Endothelial cell of umbilical vein (primary cell): ENCODE results near the gene DPF3. TPM values are rescaled to one million over a fixed set of nuclear protein-coding genes. Genes with fewer than 3 reads are reported as not detected.
A peak's percentile ranks its signal among the peaks of the same experiment; 100 is the strongest.

Source experiments
- BruUV-seq: library from RNA; stranded (reverse); fragments of 400-500 nt; replicated peaks from 2 replicates; lab custom pipeline; 2021; lab: Mats Ljungman, UMichigan
- CTCF ChIA-PET: fragments of 300-600, 350-600 bp; sonication (Branson Sonifier 250); formaldehyde crosslinking; loops from one replicate; lab custom pipeline; 2021; ENCODE audit warnings: antibody characterized with exemption, inconsistent platforms; lab: Charles Lee
- POLR2A ChIA-PET: fragments of 300-600, 350-600 bp; sonication (Branson Sonifier 250); formaldehyde crosslinking; loops from one replicate; lab custom pipeline; 2021; ENCODE audit warnings: antibody characterized with exemption, inconsistent platforms; lab: Charles Lee
- DNase-seq: peaks from one replicate; pipeline ENCODE4 v3.0.0-alpha.2; 2011; ENCODE audit warnings: low read depth, low spot score
- FAIRE-seq: peaks from 2 replicates; lab custom pipeline; 2011; peaks lifted over from hg19 to GRCh38; lab: Jason Lieb, UNC
- H2AFZ ChIP-seq: 2 replicates; pipeline ENCODE4 v1.6.0; 2012; ENCODE audit warnings: low read depth, low read length, control low read depth, inconsistent platforms
- H3K27ac ChIP-seq: 2 replicates; pipeline ENCODE4 v1.5.1; 2011; ENCODE audit warnings: low read depth, mild to moderate bottlenecking, control low read depth, low read length, moderate library complexity; ENCODE audit not compliant: insufficient read depth
- H3K27me3 ChIP-seq, 2 experiments: 2 replicates each; pipeline versions ENCODE4 v1.6.0 to v1.6.1; 2011; ENCODE audit warnings: low read length in 2 of 2, mixed read lengths in 1 of 2; ENCODE audit not compliant: control insufficient read depth in 2 of 2, insufficient read depth in 2 of 2
- H3K36me3 ChIP-seq, 2 experiments: 2 replicates in 1 of 2; 3 replicates in 1 of 2; pipeline ENCODE4 v1.5.1; 2011; ENCODE audit warnings: low read length in 2 of 2, mild to moderate bottlenecking in 1 of 2, moderate library complexity in 1 of 2; ENCODE audit not compliant: control insufficient read depth in 2 of 2, insufficient read depth in 2 of 2; ENCODE audit errors: extremely low read depth in 1 of 2
- H3K4me1 ChIP-seq: 3 replicates; pipeline ENCODE4 v1.5.1; 2011; ENCODE audit warnings: mild to moderate bottlenecking, low read length; ENCODE audit not compliant: control insufficient read depth, insufficient read depth; ENCODE audit errors: extremely low read depth
- H3K4me2 ChIP-seq: 2 replicates; pipeline ENCODE4 v1.6.1; 2011; ENCODE audit warnings: low read length, control low read depth, mixed read lengths; ENCODE audit not compliant: insufficient read depth
- H3K4me3 ChIP-seq, 3 experiments: fragments of 200-600 bp in 1 of 3; sonication (generic), shearing (Covaris generic) in 1 of 3; replicated peaks in 1 of 3; 2 replicates each; pipeline ENCODE4 v1.5.1; 2011 to 2016; ENCODE audit warnings: control low read depth in 3 of 3, low read length in 3 of 3, mild to moderate bottlenecking in 2 of 3, inconsistent platforms in 1 of 3, low read depth in 1 of 3, moderate library complexity in 1 of 3; ENCODE audit not compliant: insufficient read depth in 1 of 3
- H3K79me2 ChIP-seq: 2 replicates; pipeline ENCODE4 v1.6.0; 2012; ENCODE audit warnings: low read length, inconsistent platforms; ENCODE audit not compliant: control insufficient read depth, insufficient read depth
- H3K9ac ChIP-seq: replicated peaks from 2 replicates; pipeline ENCODE3; 2011; ENCODE audit warnings: low read length, control low read depth; ENCODE audit not compliant: insufficient read depth; ENCODE audit errors: extremely low read depth
- H3K9me1 ChIP-seq: replicated peaks from 3 replicates; pipeline ENCODE4 v1.6.0; 2011; ENCODE audit warnings: mild to moderate bottlenecking, low read length; ENCODE audit not compliant: control insufficient read depth, insufficient read depth; ENCODE audit errors: extremely low read depth
- H3K9me3 ChIP-seq: replicated peaks from 2 replicates; pipeline ENCODE4 v1.5.1; 2012; ENCODE audit warnings: low read length, inconsistent platforms; ENCODE audit not compliant: control insufficient read depth, insufficient read depth
- H4K20me1 ChIP-seq: replicated peaks from 2 replicates; pipeline ENCODE3; 2011; ENCODE audit warnings: mild to moderate bottlenecking, low read length; ENCODE audit not compliant: control insufficient read depth, insufficient read depth; ENCODE audit errors: extremely low read depth
- CTCF ChIP-seq, 2 donors: IDR thresholded peaks; 1 replicate in 1 of 2; 2 replicates in 1 of 2; pipeline ENCODE4 v1.5.1; 2011; ENCODE audit warnings: low read length in 2 of 2, mild to moderate bottlenecking in 2 of 2, moderate library complexity in 2 of 2, control low read depth in 1 of 2, inconsistent platforms in 1 of 2, low read depth in 1 of 2; ENCODE audit not compliant: insufficient read depth in 1 of 2; ENCODE audit errors: extremely low read depth in 1 of 2
- EZH2 ChIP-seq: IDR thresholded peaks from 2 replicates; pipeline ENCODE4 v1.6.1; 2012; ENCODE audit warnings: borderline replicate concordance, low read depth, mild to moderate bottlenecking, moderate library complexity, low read length, inconsistent platforms; ENCODE audit not compliant: severe bottlenecking
- FOS ChIP-seq: IDR thresholded peaks from 2 replicates; pipeline ENCODE4 v1.6.1; 2011; ENCODE audit warnings: mild to moderate bottlenecking, low read length, moderate library complexity, borderline replicate concordance; ENCODE audit not compliant: insufficient read depth
- GATA2 ChIP-seq: IDR thresholded peaks from 2 replicates; pipeline ENCODE4 v1.7.0; 2011; ENCODE audit warnings: low read depth, mild to moderate bottlenecking, moderate library complexity, mixed read lengths, low read length; ENCODE audit not compliant: insufficient read length, insufficient read depth
- JUN ChIP-seq: IDR thresholded peaks from 2 replicates; pipeline ENCODE4 v1.6.1; 2011; ENCODE audit warnings: borderline replicate concordance, low read depth; ENCODE audit not compliant: insufficient read length, insufficient read depth
- MAX ChIP-seq: IDR thresholded peaks from 2 replicates; pipeline ENCODE4 v1.6.1; 2011; ENCODE audit not compliant: insufficient read depth, insufficient read length
- MYC ChIP-seq: IDR thresholded peaks from one replicate; pipeline ENCODE4 v1.6.1; 2011; ENCODE audit warnings: mild to moderate bottlenecking, low read depth, low read length
- POLR2A ChIP-seq: IDR thresholded peaks from 2 replicates; pipeline ENCODE4 v1.6.1; 2012; ENCODE audit warnings: low read depth, mild to moderate bottlenecking, control low read depth, low read length
- POLR2AphosphoS5 ChIP-seq: IDR thresholded peaks from 2 replicates; pipeline ENCODE4 v1.6.1; 2012; ENCODE audit warnings: low read depth, mild to moderate bottlenecking, control low read depth, low read length, moderate library complexity; ENCODE audit not compliant: insufficient read depth
- dilution Hi-C: fragments of 300-500 bp; cut with MboI; formaldehyde crosslinking; loops from one replicate; pipeline ENCODE4 v1.15.0; 2019; ENCODE audit warnings: low sequenced_read_pairs; ENCODE audit not compliant: extremely low pct_ligation_motif_present
- intact Hi-C: fragments of 100-400 bp; cut with micrococcal nuclease; formaldehyde crosslinking; loops from one replicate; pipeline ENCODE4 v1.10.0; 2022
- polyA plus RNA-seq, 4 experiments: library from polyadenylated mRNA; depleted of rRNA in 3 of 4; stranded (reverse) in 3 of 4; unstranded in 1 of 4; fragments of >200 nt; gene quantifications; 2 replicates each; pipeline versions ENCODE4 v1.2.1 to v1.2.3, GENCODE V29; 2011 to 2012; ENCODE audit warnings: missing spikeins in 1 of 4
- total RNA-seq: library from RNA; stranded (reverse); gene quantifications from 2 replicates; pipeline ENCODE4 v1.2.3, GENCODE V29; 2021

DPF3 gene
- total and polyA plus RNA-seq, 2 donors (not counting 3 experiments of a cell fraction or from before 2014, with no cell fraction given), result 2.4 to 3.5 TPM

- no peak overlapping the region for H2AFZ ChIP-seq
- no peak overlapping the region for H3K27ac ChIP-seq
- dilution Hi-C loops (no loop called here), intact Hi-C loops (loop anchor here (5.0 kb wide), 2 partner anchors 113 to 263 kb away; no protein-coding TSS in a partner anchor)
- H3K36me3 ChIP-seq, result no peaks in the 10 kb centered on the region
- H3K79me2 ChIP-seq, result no peaks in the 10 kb centered on the region
- no peaks in the 10 kb centered on the region for H4K20me1 ChIP-seq
- no peak overlapping the region for H3K9ac ChIP-seq
- ChIA-PET POLR2A (no interaction called here), CTCF (interaction anchor here (1.3 to 2.0 kb wide), 6 partner anchors 10 to 267 kb away, joined by 3 to 8 read pairs (median 3); partner anchors contain the start of gene DPF3)
- H3K4me2 ChIP-seq, result no peak overlapping the region
- peaks cover 4% of the 10 kb centered on the region for H3K4me1 ChIP-seq
- no peaks in the 10 kb centered on the region for H3K9me3 ChIP-seq
- FAIRE-seq, result peak; percentile 15
- H3K9me1 ChIP-seq, result no peaks in the 10 kb centered on the region
- H3K27me3 ChIP-seq, result no peaks in the 10 kb centered on the region
- TF ChIP-seq POLR2AphosphoS5, result no peak
- no peak for TF ChIP-seq MYC
- TF ChIP-seq FOS, result no peak
- TF ChIP-seq POLR2A, result no peak
- TF ChIP-seq EZH2, result no peak
- TF ChIP-seq GATA2, result no peak
- no peak for TF ChIP-seq MAX
- no peak overlapping the region for H3K4me3 ChIP-seq
- DNase-seq, result no peak
- no TSS peak for BruUV-seq
Observed at GRCh38 chr14:72780751-72781150, 113.2 kb downstream of the DPF3 start.

- DNase-seq (no peak), FAIRE-seq (no peak)
- Histone ChIP-seq H3K4me3 (no peak overlapping the region), H3K4me2 (no peak overlapping the region), H3K4me1 (peaks cover 4% of the 10 kb centered on the region), H3K79me2 (no peaks in the 10 kb centered on the region), H2AFZ (no peak overlapping the region), H3K9ac (no peak overlapping the region), H3K9me3 (no peaks in the 10 kb centered on the region), H3K27ac (no peak overlapping the region), H3K36me3 (no peaks in the 10 kb centered on the region), H3K9me1 (no peaks in the 10 kb centered on the region), H4K20me1 (no peaks in the 10 kb centered on the region), H3K27me3 (no peaks in the 10 kb centered on the region)
- dilution Hi-C loops, result no loop called here
- POLR2A ChIA-PET, result no interaction called here
- no TSS peak for BruUV-seq
- CTCF ChIA-PET, result no interaction called here
- intact Hi-C loops, result loop anchor here (5.0 kb wide), 2 partner anchors 112 to 262 kb away; no protein-coding TSS in a partner anchor
- TF ChIP-seq POLR2AphosphoS5, result no peak
- no peak for TF ChIP-seq GATA2
- no peak for TF ChIP-seq POLR2A
- TF ChIP-seq CTCF (IDR thresholded peaks at IDR 0.05; ENCODE audit: extremely low read depth in 1 of 2, insufficient read depth in 1 of 2, low read depth in 1 of 2, low read length in 2 of 2), result no peak
- TF ChIP-seq JUN, result no peak
- no peak for TF ChIP-seq EZH2
- TF ChIP-seq MYC, result no peak
- no peak for TF ChIP-seq MAX
- no peak for TF ChIP-seq FOS
Observed at GRCh38 chr14:72779679-72780078, 114.2 kb downstream of the DPF3 start.
